GM18502 (cell line): ENCODE results near the gene PIP5KL1.

Source experiments
- ATAC-seq: cut with Tn5 transposase; IDR thresholded peaks from one replicate; pipeline ENCODE4 v1.9.1; 2021; ENCODE audit warnings: mild to moderate bottlenecking; ENCODE audit not compliant: unreplicated experiment, poor library complexity

Gene PIP5KL1

GRCh38 chr9:127876764-127877562 lies 53.6 kb downstream of the PIP5KL1 start:
- no peak for ATAC-seq

GRCh38 chr9:127876026-127876763 lies 54.4 kb downstream of the PIP5KL1 start:
- no peak for ATAC-seq

- no peak for ATAC-seq
Measured at GRCh38 chr9:127875306-127875966, 55.1 kb downstream of the PIP5KL1 start.

- no peak for ATAC-seq
Measured at GRCh38 chr9:127874301-127875221, 56.0 kb downstream of the PIP5KL1 start.

GRCh38 chr9:127873886-127874285 lies 56.7 kb downstream of the PIP5KL1 start:
- ATAC-seq = no peak

GRCh38 chr9:127873223-127873691 lies 57.3 kb downstream of the PIP5KL1 start:
- no peak for ATAC-seq

GRCh38 chr9:127872369-127873222 lies 58.0 kb downstream of the PIP5KL1 start:
- ATAC-seq = no peak

GRCh38 chr9:127871531-127871930 lies 59.0 kb downstream of the PIP5KL1 start:
- no peak for ATAC-seq

GRCh38 chr9:127870887-127871286 lies 59.7 kb downstream of the PIP5KL1 start:
- ATAC-seq = no peak
